HG03460 (cell line): ENCODE results near the gene CRIP2.

Experiments used
- ATAC-seq: cut with Tn5 transposase; IDR thresholded peaks from one replicate; pipeline ENCODE4 v1.9.1; 2021; ENCODE audit not compliant: unreplicated experiment

CRIP2 gene

DNA sequence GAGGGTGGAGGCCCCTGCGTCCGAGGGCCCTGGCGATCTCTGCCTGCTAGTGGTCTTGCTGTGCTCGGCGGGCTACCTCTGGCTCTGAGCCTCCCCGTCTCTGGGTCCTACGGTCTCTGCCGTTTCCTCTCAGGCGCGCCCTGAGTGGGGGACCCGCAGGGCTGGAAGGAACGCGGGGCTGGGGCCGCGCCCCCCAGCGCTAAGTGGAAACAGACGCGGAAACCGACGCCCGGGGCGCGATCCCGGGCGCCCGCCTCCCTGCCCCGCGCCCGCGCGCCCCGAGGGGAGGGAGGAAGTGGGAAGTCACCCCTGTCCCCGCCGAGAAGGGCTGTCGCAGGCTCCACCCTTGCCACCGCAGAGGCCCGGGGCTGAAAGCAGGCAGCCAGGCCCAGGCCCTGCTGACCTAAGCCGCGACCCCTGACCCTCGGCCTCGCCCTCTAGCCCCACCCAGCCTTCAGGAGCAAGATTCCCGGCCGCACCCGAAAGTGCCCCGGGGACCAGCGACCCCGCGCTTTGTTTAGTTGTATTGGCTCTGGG lies 12.9 kb downstream of the CRIP2 start:
- no peak for ATAC-seq

- no peak for ATAC-seq
These were observed 13.6 kb downstream of the CRIP2 start for GRCh38 chr14:105487986-105488777.

GRCh38 chr14:105488781-105489541 lies 14.3 kb downstream of the CRIP2 start:
- ATAC-seq = no peak

DNA sequence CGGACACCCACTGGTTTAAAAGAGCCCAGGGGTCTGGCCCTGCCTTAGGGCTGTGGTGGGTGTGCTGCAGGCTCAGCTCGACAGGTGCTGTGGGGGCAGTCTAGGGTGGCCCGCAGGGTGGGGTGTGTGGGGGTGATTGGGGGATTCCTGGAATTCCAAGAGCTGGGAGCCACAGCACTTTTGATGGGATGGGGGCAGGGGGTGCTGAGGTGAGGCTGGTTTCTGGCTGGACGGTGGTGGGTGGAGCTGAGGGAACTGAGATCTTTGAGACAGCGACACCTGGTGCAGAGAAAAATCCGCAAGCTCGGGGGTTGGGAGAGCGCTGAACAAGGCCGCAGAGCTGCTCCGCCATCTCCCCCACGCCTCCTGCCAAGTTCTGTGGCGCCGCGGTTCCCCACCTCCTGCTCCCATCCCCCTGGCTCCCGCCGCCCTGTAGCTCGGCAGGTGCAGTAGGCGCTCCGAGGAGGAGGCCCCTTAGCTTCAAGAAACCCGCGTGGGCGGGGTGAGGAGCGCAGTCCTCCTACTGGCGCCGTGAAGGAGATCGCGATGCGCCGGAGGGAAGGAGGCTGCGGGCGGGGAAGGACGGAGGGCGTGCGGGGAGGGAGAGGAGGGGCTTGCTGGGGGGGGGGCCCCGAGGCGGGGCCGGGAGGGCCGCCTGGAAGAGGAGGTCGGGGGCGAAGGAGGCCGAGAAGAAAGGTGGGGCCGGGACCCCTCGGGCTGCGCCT lies 15.1 kb downstream of the CRIP2 start:
- ATAC-seq = no peak

GRCh38 chr14:105490267-105490571 lies 15.6 kb downstream of the CRIP2 start:
- no peak for ATAC-seq

DNA sequence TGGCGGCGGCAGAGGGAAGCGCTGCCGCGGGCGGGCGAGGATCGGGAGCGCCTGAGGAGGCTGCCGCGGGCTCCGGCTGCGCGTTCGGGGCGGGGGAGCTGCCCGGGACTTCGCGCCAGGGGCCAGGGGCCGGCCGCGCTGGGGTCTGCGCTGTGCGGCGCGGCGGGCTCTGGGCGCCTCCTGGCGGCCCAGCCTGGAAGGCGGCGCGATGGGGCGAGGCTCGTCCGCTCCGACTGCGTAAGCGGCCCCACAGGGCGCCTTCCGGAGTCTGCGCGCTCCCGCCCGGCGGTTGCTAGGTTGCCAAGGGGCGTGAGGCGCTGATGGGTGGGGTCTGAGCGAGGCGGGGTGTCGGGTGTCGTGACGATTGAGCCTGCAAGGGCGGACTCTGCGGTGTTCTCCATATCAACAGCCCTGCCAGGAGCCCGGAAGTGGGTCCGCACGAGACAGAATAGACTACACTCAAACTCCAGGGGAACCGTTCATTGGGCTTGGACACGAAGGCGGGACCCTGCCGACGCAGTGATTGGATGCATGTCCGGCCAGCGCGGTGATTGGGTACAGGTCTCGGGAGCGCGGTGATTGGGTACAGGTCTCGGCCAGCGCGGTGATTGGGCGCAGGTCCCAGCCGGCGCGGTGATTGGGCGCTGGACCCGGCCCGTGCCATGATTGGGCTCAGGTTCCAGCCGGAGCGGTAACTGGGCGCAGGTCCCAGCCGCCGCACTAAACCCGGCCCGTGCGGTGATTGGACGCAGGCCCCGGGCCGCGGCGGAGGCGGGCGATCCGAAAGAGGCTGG lies 16.1 kb downstream of the CRIP2 start, which contains the start of gene TEDC1:
Gene TEDC1 (plus strand): TSS at position 675 of the 794 bp plus-strand sequence. CDS start 130 bp downstream, outside the sequence.
- ATAC-seq = peak; percentile 66

GRCh38 chr14:105491366-105491973 lies 16.8 kb downstream of the CRIP2 start:
- no peak for ATAC-seq

GRCh38 chr14:105492031-105492970 lies 17.7 kb downstream of the CRIP2 start:
- ATAC-seq = no peak

- ATAC-seq = no peak
These were observed 18.6 kb downstream of the CRIP2 start for GRCh38 chr14:105492971-105493871.

DNA sequence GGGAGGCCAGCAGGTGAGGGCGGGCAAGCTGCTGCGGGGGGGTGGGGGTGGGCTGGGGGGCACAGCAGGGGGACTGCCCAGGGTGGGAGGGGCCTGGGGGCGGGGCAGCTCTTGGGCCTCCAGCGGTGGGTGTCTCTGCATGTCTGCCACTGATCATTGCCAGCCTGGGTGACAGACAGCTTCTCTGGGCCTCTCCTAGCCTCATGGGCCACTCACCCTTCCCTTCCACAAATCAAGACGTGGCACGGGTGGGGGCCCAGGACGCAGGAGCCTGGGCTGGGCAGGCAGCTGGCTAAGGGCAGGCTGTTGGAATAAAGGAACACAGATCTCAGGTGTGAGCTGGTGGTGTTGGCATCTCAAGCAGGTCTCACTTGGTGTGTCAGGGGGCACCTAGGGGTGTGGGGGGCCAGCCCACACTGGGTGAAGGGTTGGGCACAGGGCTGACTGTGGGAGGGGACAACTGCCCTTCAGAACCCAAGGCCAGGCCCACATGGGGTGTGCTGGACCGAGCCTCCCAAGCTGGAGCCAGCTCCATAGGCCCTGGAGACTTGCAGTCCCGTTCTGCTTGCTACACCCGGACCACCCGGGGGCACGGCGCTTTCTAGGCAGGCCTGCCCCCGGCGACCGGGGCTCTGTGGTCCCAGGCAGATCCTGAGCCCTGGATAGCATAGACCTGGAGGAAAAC lies 19.4 kb downstream of the CRIP2 start:
- ATAC-seq = no peak

DNA sequence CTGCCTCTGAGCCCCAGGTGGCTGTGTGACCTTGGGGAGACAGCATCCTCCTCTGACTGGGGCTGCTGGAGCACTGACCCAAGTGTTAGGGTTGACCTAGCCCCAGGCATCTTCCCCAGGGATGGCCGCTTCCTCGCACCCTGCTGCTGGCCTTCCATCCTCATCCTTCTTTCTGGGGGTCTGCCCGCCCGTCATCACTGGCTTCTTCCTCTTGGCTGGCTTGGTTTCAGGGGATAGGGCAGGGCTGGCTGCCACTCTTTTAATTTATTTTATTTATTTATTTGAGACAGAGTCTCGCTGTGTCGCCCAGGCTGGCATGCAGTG lies 19.9 kb downstream of the CRIP2 start:
- ATAC-seq = no peak

GRCh38 chr14:105495101-105495989 lies 20.7 kb downstream of the CRIP2 start:
- no peak for ATAC-seq

GRCh38 chr14:105495990-105496830 lies 21.6 kb downstream of the CRIP2 start:
- no peak for ATAC-seq

DNA sequence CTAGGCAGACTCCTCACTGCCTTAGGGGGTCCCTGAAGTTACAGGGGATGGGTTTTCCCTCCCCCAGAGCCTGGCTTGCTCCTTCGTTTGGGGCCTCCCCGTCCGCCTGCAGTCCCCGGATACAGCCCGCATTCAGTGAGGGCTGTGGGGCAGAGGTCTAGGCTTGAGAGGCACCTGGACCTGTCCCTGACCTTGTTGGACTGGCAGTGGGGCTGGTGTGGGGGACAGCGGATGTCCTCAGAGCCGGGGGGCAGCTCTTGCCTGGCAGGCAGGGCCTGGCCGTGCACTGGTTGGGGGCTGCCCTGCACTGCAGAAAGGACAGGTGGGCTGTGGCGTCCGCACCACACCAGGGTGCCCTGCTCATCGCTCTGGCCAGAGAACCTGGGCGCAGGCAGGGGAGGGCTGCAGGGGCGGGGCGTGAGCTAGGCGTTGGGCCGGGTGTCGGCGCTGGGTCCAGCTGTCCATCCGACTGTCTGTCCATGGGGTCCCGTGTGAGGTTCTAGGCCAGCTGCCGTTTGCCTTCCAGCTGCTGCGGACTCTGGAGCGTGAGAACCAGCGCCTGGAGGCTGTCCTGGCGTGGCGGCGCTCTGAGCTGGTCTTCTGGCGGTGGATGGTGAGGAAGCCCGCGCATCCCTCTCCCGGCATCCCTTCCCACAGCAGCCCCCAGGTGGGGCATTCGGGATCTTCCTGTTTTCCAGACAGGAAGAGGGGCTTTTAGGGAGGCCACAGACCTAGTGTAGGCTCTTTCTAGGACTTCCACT lies 22.4 kb downstream of the CRIP2 start:
- no peak for ATAC-seq
